HFF-Myc (cell line): ENCODE results near the gene RETSAT.

Experiments
- DNase-seq: peaks from one replicate; pipeline ENCODE4 v3.0.0-alpha.2; 2011; ENCODE audit warnings: low read depth; ENCODE audit errors: extremely low read depth
- H3K4me3 ChIP-seq: replicated peaks from 2 replicates; pipeline ENCODE4 v1.5.1; 2011; ENCODE audit warnings: low read depth, mild to moderate bottlenecking, control low read depth, low read length
- TF ChIP-seq, protein P1 (sequence below): IDR thresholded peaks from 2 replicates; pipeline ENCODE4 v1.5.1; 2012; ENCODE audit warnings: mild to moderate bottlenecking, low read depth, low read length, control low read depth; ENCODE audit errors: missing control alignments

RETSAT gene

DNA sequence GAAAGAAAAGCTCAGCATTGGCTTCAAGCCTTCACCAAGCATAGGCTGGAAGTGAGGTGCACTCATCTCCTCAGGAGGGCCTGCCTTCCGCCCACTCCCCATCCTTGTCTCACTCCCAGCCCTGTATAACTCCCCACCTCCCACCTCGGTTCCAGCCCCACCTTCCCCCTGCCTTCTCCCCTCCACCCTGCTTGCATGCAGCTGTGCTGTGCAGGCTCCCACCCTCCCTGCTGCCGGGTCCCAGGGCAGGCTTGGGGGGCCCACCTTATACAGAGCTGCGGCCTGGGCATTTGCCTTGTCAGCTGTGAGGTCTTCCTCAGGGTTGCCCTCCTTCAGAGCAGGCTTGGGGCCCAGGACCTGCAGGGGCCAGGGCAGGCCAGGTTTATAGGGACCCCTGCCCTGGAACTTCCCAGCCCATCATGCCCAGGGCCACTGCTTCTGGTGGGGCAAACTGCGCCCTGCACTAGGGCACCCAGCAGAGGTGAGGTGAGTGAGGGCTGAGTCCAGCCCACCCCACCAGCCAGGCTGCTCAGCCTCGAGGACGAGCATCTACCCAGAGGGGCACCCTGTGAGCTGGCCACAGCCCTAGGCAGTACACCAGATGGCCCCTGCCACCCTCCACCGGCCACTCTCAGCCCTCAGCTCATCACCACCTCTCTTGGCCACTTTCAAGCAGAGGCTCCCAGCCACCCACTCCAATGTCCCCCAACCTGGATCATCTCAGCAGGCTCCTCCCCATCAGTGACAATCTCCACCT is 44.3 kb upstream of the RETSAT start:
- no peak overlapping the region for H3K4me3 ChIP-seq
- TF ChIP-seq, protein P1, sequence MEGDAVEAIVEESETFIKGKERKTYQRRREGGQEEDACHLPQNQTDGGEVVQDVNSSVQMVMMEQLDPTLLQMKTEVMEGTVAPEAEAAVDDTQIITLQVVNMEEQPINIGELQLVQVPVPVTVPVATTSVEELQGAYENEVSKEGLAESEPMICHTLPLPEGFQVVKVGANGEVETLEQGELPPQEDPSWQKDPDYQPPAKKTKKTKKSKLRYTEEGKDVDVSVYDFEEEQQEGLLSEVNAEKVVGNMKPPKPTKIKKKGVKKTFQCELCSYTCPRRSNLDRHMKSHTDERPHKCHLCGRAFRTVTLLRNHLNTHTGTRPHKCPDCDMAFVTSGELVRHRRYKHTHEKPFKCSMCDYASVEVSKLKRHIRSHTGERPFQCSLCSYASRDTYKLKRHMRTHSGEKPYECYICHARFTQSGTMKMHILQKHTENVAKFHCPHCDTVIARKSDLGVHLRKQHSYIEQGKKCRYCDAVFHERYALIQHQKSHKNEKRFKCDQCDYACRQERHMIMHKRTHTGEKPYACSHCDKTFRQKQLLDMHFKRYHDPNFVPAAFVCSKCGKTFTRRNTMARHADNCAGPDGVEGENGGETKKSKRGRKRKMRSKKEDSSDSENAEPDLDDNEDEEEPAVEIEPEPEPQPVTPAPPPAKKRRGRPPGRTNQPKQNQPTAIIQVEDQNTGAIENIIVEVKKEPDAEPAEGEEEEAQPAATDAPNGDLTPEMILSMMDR: no peak
- DNase-seq: no peak

DNA sequence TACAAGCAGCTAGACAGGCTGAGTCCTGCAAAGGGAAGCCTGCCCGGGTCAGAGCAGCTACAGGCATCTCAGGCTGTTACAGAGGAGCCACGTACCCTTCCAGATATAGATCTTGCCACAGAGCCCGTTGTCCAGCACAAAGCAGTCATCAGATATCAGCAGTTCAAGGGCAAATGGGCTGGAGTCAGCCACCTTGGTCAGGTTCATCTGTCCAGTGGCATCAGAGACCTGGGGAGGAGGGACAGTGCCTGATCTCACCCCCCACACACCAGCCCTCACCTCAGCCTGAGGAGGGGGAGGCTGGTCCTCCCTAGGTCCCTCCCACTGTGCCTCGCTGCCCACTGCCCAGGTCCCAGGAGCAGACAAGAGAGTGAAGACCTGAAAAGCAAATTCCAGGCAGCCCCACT is 43.6 kb upstream of the RETSAT start:
- TF ChIP-seq, protein P1: no peak
- no peak overlapping the region for H3K4me3 ChIP-seq
- DNase-seq: no peak

DNA sequence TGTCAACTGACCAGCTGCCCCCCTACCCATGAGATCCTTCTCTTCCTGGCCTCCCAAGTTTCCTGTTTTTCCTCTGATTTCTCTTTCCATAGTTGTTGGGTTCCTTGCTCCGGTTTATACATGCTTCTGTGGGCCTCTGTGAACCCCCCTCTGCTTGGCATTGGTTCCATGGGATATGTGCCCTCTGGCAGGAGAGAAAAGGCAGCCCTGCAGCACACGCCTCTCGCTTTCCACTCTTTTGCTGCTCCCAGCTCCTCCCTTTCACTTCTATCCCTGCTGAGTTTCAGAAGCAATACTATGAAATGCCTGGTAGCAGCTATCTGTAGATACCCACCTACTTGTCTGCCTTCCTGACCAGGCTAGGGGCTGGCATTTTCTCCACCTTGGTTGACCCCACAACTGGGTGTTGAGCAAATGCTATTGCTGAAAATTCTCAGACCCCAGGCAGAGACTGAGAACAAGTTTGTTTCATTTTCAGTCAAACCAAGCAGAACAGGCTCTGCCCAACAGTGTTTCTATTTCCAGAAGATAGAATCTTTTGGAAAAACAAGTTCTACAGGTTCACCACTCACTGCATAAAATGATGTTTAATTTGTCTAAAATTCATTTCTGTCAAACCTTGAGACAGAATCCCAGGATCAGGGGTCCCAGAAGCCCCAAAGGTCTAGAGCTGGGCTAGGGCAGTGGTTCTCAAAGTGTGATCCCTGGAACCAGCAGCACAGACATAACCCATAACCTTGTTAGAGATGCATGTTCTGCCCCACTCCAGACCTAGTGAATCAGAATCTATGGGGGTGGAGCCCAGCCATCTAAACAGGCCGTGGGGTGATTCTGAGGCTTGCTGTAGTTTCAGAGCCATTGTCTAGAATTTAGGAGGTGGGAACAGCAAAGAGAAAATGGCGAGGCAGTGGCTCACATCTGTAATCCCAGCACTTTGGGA is 42.5 kb upstream of the RETSAT start:
- TF ChIP-seq, protein P1: no peak
- no peak overlapping the region for H3K4me3 ChIP-seq
- DNase-seq: no peak

DNA sequence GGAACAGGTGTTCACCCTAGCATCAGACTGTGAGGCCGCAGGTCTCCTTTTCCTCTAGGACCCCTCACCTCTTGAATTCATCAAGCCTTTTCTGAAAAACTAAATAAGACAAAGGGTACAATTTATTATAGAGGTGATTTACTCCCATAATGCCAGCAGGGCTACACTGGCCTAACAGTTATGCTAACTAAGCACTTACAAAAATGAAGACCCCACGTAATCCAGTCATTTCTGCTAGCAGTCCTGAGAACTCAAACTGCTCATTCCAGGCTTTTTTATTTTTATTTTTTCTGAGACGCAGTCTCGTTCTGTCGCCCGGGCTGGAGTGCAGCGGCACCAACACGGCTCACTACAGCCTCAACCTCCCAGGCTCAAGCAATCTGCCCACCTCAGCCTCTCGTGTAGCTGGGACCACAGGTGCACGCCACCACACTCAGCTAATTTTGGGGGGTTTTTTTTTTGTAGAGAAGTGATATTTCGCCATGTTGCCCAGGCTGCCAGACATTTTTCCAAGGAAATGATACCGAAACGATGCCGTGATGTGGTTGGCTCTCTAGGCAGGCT is 41.7 kb upstream of the RETSAT start:
- TF ChIP-seq, protein P1: no peak
- DNase-seq: no peak
- no peak overlapping the region for H3K4me3 ChIP-seq

DNA sequence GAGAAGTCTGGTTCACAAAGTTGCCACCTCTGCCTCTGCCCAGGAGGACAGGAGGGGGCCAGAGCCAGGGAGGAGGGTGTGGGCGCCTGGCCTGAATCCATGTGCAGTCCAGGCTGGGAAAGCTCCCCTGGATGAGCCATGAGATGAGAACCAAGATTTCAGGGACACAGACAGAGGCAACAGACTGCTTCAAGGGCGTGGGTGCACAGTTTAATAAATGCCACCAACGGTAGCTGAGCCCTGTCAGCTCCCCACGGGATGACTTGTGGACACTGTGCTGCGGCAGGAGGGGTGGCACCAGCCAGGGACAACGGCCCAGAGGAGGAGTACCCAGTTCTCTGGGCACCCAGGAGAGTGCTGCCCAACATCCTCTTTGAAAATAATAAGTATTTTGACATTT is 40.6 kb upstream of the RETSAT start:
- no peak overlapping the region for H3K4me3 ChIP-seq
- DNase-seq: no peak
- TF ChIP-seq, protein P1: no peak

DNA sequence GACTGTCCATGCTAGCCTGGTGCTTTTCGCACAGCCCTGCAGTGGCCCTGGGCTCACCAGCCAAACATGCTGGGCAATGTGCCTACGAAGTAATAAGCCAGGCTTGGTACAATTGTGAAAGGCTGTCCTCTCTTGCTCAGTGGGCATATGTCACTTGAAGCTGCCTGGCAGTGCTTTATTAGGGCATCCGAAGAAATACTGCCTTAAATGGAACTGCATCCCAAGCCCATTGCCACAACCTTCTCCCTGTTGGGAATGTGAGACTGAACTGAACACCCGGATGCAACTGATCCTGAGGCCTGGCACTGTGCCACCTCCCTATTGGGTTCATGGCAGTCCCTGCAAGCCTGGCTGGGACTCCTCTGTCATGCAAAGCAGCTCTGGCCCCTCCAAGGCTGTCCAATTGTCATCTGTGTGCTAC is 39.9 kb upstream of the RETSAT start:
- no peak overlapping the region for H3K4me3 ChIP-seq
- TF ChIP-seq, protein P1: no peak
- no peak for DNase-seq
